Hematopoietic multipotent progenitor cell treated with erythropoietin and hydrocortisone succinate and interleukin-3 and kit ligand, for 17 days (in vitro differentiated cells): Measurements from ENCODE around the gene FRY.

Source experiments
- DNase-seq: peaks from one replicate; pipeline ENCODE4 v3.0.0-alpha.2; 2015; ENCODE audit warnings: low spot score

Gene FRY

DNA sequence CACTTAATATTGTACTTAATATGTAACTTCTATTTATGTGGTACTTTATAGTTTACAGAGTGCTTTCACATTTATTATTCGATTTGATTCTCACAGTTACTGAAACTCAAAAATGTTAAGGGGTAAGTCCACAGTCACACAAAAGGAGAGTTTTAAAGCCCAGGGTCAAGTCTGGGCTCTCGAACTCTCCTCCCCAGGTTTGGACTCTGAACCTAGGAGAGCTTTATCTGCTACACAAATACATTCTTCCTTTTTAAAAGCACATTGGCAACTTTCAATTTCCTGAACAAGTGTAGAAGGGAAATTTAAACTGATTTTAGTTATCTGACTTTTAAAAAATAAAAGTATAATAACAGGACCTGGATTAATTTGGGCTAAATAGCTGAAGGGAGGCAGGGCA is 144.4 kb downstream of the FRY start:
- peak; percentile 43 for DNase-seq

DNA sequence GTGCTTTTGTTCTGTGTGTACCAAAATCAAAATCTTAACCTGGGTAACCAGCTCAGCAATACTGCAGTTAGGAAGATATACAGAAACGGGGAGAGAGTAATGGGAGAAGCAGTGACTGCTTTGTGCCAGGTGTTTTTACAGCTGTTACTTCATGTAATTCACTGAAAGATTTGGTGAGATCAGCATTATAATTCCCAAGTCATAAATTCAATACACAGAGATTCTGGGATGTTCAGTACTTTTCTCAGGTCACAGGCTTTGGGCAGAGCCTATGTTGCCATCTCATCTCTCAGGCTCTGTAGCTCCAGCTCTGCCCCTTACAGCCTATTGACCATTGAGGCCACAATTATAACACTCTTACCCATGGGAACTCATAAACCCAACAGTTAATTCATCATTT is 145.1 kb downstream of the FRY start:
- no peak for DNase-seq

DNA sequence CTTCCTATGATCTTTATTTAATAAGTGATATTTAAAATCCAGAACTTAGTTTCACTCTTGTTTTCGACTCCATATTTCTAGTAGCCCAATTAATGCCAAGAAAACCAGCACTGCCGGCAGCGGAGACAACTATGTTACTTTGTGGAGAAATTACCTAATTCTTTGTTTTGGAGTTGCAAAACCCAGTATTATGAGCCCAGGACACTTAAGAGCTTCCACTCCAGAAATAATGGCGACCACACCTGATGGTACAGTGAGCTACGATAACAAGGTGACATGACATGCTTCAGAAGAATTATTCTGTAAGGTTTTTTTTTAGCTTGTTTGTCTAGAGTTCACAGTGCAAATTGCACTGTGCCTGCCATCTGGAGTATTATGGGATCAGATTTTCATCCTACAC is 147.2 kb downstream of the FRY start:
- no peak for DNase-seq

DNA sequence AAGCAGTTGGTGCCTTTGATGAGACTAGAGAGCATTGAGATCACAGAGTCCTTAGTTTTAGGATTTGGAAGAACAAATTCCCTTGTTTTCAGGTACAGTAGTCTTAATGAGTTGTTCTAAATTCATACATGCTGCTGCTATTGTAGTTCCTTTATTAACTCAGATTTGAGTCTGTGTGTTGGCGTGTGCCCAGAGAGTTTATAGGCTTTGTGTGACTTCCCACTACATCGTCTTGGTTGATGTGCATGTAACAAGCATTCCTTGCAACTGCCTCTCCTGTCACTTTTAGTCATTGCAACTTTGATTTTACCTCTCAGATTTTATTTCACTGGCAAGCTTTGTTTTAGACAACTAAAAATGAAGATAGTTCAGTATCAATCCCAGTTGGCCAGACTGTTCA is 148.1 kb downstream of the FRY start:
- no peak for DNase-seq

DNA sequence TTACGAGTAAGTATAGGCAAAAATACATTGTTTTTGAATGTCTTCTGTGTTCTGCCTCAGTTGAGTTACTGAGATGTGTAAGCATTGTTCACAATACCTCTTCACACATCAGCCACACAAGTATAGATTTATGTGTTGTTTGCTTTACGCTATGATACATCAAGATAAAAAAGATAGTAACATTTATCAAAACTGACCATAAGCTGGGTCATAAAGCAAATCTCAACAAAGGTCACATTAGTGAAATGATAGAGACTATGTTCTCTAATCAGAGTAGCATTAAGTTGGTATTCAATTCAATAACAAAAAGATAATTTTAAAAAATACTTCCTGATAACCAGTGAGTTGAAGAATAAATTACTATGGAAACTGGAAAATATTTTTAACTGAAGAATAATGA is 156.1 kb downstream of the FRY start:
- DNase-seq, result no peak

DNA sequence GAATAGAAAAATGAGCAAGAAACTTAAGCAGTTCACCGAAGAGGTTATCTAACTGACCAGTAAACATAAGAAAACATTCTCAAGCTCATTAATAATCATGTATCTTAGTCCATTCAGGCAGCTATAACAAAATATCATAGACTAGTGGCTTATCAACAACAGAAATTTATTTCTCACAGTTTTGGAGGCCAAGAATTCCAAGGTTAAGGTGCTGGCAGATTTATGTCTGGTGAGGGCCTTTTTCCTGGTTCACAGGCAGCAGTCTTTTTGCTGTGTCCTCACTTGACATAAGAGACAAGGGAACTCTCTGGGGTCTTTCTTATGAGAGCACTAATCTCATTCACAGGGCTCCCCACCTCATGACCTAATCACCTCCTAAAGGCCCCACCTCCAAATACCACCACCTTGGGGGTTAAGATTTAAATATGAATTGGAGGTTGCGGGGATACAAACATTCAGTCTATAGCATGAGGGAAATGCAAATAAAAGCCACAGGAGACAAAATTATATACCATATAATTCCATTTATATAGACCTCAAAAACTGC is 160.0 kb downstream of the FRY start:
- DNase-seq, result no peak

DNA sequence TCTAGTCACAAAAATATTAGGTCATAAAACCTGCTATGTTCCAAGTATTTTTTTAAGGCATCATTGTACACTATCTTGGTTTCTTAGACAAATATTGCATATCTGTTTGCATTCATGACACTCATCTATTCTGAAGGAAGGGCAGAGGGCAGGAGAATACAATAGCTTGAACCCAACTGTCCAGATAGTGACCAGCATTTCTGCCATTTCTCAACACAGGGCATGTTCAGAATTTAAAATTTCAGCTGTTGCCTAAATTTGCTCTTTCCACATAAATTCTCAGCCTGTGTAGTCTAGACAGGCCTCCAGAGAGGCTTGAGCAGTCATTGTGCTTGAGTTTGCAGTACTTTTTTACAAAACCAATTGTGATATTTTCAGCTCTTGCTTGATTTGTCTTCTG is 164.1 kb downstream of the FRY start:
- DNase-seq, result no peak

DNA sequence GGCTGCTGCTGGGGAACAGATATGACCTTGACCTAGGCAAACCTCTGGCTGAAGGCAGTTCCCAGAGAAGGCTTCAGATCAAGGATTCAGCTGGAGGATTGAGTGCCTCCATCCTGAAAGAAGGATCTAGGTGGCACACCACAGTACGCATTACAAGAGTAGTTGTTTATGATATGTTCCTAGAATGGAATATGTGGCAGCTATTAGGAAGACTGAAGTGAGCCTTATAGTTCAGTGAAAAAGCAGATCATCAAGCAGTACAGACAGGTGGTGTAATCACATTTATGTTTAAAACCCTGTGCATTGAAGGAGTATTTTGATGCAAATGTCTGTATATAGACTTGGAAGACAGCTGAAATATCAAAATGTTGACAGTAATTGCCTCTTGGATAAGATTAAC is 167.6 kb downstream of the FRY start:
- no peak for DNase-seq

DNA sequence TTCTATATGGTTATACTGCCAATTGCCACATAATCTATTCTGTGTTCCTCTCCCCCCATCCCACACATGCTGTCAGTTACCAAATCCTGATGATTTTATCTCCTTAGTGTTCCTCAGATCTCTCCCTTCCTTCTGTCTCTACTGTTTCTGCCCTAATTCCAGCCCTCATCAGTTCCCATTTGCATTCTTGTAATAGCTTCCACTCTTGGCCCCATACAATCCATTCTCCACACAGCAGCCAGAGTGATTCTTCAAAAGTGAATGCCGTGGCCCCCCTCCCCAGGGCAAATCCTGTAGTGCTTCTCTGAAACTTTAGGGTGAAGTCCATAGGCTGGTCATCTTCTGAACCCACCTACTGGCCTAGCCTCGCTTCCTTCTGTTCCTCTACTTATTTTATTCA is 169.2 kb downstream of the FRY start:
- no peak for DNase-seq

DNA sequence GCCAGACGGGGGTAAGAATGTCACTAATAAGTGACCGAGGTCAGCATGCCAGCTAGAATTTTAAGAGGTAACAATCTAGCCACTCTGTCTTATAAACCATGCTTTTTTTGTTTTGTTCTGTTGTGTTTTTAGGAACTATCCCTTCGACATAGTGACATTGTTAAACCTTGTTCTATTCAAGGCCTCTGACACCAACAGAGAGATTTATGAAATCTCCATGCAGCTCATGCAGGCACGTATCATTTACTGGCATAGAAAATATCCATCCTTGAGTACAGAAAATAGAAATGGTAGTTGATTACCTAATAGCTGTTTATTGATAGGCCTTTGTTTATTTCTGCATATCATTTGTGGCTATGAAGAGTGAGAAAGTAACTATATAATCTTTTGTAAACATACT is 170.2 kb downstream of the FRY start:
- DNase-seq, result no peak

DNA sequence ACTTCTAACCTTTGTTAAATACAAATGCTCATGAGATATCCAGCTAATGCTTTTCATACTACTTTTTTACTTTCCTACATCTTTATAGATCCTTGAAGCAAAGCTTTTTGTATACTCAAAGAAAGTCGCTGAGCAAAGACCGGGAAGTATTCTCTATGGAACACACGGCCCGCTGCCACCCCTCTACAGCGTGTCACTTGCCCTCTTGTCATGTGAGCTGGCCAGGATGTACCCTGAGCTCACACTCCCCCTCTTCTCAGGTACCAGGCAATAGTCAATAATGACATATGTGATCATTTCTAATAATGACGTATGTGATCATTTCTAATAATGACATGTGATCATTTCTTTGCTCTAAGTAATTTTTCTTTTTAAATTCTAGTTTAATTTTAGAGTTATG is 170.7 kb downstream of the FRY start:
- DNase-seq, result no peak

DNA sequence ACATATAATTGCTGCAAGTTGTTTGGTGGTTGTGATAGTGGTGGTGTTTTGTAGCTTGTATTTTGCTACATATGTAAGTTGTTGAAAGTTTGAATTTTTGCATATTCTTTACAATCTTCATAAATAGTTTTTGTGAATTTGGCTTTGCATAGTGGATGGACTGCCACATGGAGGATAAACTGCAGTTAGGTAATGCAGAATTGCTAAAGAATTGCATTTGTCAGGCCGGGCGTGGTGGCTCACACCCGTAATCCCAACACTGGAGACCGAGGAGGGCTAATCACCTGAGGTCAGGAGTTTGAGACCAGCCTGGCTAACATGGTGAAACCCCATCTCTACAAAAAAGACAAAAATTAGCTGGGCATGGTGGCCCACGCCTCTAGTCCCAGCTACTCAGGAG is 171.6 kb downstream of the FRY start:
- DNase-seq, result no peak

DNA sequence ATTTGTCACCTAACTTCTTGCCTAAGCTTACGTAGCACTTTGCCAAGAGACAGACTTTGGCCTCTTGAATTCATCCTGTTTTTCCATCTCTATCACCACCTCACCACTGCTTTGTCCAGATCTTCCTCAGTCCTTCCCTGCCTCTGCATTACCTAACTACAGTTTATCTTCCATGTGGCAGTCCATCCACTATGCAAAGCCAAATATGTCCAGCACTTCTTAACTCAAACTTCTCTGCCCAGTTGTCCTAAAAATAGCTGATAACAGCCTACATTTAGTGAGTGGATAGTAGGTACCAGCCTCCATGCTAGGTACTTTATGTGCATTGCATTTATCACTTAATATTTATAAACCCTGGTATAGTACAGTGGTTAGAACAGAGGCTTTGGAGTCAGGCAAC is 172.2 kb downstream of the FRY start:
- no peak for DNase-seq

DNA sequence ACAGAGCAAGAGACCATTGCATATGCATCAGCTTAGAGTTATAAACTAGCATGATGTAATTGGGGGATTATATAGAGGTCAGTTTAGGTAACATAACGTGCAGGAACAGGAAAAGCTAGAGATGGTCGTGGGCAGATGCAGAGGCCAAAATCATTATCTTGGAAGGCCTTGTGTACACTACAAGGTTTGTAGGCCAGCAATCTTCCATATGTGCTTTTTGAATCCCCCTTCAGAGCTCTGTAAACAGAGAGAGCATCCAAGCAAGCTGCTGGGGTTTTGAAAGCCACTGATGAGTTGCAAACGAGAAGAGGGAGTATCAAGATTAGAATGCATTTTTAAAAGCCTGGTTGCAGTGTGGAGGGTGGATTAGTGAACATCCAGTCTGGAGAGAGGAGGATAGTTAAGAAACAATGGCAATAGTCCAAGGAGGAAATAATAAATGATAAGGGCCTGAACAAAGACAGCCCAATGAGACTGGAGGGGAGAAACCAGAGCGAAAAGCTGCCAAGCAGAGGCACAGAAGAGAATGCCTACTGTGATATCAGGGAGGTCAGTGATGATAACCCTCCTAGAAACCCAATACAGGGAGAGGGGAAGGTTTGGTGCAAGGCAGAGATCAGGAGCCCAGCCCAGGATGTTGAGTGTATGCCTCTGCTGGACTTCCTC is 174.0 kb downstream of the FRY start:
- DNase-seq, result no peak

DNA sequence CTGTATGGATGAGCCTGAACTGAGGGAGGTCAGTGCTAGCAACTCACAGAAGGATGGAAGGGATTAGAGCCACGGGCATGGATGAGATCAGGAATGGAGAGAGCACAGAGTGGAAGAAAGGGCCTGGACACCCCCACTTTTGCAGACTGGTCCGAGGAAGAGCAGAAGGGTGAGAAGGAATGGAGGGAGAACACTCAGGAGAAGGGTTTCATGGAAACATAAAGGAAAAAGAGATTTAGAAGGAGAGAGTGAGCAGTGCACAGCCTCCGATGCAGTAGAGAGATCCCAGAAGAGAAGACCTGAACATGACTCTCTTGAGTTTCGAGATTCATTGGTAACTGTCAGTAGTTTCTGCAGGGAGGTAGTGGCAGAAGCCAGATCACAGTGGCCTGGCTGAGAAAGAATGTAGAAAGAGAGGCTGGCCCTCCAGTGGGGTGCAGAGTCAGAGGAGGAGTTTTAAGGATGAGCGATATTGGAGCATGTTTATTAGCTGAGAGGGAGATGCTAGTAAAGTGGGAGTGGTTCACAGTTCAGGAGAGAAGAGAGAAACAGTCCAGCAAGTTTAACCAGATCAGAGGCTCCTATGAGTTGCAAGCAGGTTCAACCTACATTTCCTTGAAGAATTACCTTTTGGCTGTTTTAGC is 174.6 kb downstream of the FRY start:
- DNase-seq, result no peak

DNA sequence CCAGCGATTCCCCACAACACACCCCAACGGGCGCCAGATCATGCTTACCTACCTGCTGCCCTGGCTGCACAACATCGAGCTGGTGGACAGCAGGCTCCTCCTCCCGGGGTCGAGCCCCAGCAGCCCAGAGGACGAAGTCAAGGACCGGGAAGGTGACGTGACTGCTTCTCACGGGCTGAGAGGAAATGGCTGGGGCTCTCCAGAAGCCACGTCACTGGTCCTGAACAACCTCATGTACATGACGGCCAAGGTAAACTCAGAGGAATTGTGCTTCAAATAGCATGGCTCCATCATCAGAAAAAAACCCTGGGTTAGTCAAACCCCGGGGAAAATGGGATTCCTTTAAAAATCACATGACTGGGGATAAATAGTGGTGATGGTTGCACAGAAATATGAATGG is 177.3 kb downstream of the FRY start:
- no peak for DNase-seq

DNA sequence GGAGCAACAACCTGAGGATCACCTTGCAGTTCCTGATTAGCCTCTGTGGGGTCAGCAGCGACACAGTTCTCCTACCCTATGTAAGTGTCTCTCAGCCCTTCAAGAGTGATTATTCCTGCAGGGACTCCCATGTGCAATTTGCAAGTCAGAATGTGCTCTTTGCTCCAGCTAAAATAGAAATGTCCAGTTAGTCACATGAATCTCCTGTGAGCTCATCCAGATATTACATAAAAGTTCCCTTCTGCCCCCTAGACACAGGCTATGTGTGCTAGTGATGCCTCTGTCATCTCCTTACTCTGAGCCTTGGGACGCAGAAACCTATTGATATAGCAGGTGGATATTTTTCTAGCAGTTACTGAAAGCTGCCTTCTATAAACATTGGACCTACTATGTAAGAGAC is 178.1 kb downstream of the FRY start:
- DNase-seq, result no peak

DNA sequence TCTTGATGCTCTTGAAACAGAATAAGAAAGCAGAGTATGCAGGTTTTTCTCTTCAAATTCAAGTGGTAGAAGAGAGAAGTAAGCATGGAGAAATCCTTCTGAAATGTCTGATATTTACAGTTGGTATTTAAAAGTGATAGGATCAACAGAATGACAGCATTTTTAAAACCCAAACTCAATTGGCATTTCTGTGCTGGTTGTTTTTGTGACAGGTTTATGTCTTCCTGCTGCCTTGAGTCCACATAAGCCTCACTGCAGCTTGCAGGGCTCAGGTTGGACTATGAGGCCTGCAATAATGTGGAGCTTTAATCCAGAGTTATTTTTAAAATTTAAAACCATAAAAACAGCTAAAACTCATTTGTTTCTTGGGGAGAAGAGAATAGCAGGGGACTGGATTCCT is 178.5 kb downstream of the FRY start:
- no peak for DNase-seq

DNA sequence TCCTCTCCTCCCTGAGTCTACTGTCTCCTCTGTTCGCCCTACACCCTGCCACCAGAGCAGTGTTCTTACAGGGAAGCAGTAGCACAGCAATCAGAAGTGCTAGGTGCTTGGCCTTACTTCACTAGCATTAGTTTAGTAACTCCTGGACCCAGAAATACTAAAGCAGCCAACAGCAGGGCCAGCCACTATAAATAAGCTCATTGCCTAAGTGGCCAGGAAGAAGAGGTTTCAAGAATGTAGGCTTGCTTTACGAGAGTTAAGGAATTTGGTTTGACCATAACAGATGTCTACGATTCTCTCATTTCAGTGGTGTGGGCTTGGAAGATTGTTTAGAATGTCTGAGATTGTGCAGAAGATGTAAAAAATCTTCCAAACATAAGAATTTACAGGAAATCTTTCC is 180.2 kb downstream of the FRY start:
- DNase-seq, result no peak

DNA sequence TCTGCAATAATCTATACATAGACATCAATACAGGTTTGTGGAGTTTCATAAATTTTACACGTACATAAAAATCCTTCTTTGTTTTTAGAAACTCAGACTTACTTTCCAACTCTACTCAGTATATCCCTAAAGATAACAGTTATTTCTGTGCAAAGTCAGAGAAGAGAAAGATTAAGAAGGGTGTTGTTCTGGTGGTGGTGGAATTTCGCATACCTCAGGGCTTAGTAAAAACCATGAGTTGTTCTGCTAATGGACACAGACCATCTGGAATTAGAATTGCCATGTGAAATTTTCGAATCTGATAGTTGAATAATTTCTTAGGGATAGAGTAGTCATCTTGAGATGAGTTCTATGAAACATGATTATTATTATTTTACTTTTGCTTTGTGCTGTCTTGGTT is 180.8 kb downstream of the FRY start:
- DNase-seq, result no peak

DNA sequence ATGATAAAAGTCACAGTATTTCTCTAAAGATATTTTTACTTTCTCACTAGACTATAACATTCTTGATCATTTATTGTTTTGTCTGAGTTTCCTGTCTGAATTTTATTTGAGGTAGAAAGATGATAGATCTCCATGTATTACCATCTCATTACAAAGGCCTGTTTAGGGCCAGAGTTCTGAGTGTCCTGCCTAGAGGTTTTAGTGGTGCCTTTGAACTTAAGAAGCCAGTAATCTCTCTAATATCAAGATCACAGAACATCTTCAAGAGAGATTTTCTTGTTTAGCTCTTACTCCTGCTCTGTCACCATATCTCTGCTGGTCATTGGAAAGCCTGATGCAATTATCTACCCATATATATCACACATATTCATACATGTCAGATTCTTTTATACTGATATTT is 182.1 kb downstream of the FRY start:
- no peak for DNase-seq

DNA sequence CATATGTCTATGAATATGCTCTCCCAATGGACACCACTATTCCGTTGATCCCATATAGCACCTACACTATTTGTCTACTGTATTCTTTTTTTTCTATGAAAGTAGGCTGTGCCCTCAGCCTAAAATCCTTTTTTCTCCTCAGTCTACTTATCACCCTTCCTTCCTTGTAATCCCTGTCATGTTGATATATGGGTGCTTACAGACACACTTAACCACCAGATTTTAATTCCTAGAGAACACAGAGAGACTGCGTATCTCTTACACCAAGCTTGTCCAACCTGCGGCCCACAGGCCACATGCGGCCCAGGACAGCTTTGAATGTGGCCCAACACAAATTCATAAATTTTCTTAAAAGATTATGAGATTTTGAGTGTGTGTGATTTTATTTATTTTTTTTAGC is 182.5 kb downstream of the FRY start:
- DNase-seq, result no peak

DNA sequence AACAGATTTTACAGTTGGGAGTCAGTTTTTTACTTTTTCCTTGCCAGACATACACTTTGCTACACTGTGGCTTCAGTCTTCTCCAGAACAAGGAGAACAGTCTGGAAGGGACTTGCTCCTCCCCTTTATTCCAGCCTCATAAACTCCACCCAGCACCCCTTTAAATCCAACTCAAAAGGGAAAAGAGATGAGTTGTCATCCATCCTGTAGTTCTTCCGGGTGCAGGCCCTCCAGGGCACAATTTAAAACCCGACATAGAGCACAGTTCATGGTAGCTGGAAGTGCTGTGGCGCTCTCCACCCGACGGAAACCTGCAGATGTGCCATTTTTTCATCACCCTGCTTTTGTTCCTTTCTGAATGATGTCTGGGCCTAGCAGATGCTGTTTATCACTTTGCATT is 184.7 kb downstream of the FRY start:
- DNase-seq, result no peak

DNA sequence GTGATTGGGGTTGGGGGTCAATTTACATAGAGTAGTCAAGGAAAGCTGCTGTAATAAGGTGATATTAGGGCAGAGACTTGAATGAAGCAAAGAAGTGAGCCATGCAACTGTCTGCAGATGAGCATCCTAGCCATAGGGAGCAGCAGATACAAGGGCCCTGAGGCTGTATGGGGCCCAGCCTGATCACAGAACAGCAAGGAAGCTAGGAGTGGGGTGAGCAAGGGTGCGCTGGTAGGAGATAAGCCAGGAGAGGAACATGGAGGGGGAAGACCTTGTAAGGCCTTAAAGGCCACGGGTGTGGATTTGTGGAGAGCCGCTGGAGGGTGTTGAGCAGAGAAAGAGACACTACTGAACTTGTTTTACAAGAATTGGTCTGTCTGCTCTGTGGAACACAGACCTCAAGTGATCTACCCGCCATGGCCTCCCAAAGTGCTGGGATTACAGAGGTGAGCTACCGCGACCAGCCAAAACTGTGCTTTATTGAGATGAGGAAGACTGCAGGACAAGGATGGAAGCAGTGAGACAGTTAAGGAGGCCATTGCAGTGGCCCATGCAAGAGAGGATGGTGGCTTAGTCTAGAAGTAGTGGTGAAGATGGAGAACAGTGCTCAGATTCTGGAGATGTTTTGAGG is 190.6 kb downstream of the FRY start:
- DNase-seq, result no peak
